Stimulated activated CD8-positive, alpha-beta memory T cell treated with anti-CD3 and anti-CD28 coated beads, Interleukin-7, amount 100 ng/mL, for 24 hours (primary cell): Measurements from ENCODE around the gene DLGAP1.

Experiments
- DNase-seq: peaks from one replicate; pipeline ENCODE4 v3.0.0-alpha.2; 2020; ENCODE audit warnings: low read depth

The DLGAP1 gene

DNA sequence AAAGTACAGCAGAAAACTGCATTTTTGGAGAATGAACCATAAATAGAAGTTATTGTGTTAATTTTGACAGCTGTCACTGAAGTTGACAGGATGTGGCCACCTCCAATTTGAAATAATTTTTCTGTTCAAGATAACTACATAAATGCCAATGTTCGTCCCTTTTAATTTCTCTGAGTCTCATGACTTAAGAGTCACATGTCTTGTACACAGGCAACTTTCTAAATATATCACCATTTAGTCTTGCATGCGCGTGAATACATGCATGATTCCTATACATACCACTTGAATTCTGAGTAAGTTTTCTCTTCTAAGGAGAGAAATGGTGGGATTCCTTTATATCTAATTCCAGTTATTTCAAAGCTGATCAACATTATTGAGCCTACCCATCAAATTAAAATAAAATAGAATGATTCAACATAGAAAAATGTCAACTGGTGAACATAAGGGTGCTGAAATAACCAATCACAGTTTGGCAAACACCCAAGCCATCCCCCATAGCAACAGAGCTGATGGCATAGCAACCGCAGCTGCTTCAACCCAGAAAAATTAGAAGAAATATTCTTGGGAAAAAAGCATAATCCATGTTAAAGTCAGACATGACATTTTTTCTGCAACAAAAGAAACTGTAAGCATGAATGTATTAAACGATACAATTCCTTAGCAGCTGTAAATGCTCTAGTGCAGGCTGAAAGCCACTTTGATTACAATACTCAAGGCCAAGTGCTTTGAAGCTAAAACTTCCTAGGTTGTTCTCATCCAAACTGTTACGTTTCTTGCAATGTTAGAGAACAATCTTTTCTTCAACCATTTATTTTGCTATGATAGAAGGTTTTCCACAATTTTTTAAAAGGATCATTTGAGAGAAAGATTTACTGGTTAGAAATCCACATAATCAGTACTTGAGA lies 282.7 kb downstream of the DLGAP1 start:
- no peak for DNase-seq

DNA sequence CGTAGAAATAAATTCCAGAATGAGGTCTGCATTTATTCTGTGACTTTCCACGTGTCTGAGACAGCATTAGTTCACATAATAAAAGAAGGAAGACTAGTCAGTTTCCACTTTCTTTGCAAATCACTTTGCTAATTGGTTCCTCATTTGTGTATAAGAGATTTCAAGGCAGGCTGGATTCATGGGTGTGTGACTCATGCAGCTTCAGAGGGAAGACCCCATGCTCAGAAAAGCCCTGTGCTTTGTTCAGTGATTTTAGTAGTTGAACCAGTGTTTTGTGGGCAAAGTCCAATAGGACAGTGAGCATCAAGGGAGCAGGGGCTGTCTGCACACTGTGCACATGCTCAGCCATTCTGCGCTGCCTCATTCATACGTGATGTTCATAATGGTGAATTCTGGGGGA lies 297.8 kb downstream of the DLGAP1 start:
- no peak for DNase-seq

DNA sequence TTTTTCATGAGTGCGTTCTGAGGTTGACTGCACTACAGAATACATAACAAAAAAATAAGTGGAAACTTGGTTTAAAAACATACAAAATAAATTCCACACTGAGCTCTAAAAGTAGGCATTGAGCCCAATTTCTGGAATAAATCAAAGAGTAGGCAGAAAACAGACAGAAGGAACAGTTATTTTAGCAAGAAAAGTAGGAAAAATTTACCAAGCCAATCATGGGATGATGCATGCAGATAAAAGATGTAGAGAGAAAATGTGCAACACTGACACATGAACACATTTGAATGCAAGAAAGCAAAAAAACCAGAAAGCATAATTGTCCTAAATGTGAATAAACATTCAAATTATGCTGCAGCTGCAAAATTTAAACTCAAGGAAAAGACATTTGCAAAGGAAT lies 308.3 kb downstream of the DLGAP1 start:
- no peak for DNase-seq

DNA sequence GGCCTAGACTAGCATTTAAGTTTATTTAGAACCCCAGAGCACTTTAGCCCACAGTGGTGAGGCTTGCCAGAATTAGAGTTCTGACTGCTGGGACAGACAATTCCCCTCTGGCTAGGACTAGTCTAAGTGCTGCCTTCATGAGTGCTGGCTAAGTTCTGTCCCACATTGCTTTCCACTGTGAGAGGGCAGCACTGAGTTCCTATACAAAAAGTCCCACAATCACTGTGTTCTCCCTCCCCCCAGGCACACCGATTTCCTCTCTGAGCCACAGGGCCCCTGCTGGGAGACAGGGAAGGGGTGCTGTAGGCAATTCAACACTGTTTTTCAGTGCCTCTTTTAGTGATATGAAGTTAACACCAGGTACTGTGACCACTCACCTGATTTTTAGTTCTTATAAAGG lies 310.9 kb downstream of the DLGAP1 start:
- DNase-seq = no peak

DNA sequence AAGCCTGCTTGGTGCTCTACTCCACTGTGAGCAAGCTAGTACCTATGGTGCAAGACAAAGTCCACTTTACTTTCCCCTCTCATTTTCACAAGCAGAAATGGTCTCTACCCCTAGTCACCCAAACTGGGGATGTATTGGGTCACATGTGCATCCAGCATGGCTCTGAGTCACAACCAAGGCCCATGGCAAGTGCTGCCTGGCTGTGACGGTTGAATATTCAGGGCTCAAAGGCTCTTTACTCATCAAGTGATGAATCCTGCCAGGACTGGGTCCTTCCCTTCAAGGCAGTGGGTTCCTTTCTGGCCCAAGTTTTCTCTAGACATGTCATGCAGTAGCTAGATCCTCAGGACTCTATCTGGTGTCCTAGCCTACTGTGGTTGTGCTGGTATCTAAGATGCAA lies 311.5 kb downstream of the DLGAP1 start:
- no peak for DNase-seq

DNA sequence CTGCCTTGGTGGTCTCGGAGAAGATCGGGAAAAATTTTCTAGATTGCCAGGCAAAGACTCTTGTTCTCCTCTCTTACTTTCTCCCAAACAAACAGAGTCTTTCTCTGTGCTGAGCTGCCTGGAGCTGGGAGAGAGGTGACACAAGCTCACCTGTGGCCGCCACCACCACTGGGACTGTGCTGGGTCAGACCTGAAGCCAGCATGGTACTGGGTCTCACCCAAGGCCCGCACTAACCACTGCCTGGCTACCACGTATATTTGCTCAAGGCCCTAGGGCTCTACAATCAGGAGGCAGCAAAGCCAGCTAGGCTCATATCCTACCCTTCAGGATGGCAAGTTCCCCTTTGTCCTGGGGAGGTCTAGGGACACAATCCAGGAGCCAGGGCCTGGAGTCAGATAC lies 312.2 kb downstream of the DLGAP1 start:
- DNase-seq = no peak

DNA sequence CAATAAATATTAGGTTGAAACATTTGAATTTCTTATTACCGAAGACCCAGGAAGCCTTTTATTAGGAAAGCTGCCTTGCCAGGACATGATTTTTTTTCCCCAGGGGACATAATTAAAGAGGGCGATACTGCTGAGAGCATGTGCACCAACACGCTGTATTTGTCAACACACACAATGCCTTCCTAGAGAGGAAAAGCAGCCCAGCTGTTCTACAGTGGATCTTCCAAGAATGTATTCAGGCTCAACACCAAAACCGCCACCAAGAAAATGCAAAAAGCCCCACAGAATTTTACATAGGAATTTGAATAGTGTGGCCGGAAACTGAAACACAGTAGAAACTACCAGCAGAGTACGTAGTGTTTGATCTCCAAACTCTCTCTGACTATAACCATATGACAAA lies 320.4 kb downstream of the DLGAP1 start:
- DNase-seq = no peak

DNA sequence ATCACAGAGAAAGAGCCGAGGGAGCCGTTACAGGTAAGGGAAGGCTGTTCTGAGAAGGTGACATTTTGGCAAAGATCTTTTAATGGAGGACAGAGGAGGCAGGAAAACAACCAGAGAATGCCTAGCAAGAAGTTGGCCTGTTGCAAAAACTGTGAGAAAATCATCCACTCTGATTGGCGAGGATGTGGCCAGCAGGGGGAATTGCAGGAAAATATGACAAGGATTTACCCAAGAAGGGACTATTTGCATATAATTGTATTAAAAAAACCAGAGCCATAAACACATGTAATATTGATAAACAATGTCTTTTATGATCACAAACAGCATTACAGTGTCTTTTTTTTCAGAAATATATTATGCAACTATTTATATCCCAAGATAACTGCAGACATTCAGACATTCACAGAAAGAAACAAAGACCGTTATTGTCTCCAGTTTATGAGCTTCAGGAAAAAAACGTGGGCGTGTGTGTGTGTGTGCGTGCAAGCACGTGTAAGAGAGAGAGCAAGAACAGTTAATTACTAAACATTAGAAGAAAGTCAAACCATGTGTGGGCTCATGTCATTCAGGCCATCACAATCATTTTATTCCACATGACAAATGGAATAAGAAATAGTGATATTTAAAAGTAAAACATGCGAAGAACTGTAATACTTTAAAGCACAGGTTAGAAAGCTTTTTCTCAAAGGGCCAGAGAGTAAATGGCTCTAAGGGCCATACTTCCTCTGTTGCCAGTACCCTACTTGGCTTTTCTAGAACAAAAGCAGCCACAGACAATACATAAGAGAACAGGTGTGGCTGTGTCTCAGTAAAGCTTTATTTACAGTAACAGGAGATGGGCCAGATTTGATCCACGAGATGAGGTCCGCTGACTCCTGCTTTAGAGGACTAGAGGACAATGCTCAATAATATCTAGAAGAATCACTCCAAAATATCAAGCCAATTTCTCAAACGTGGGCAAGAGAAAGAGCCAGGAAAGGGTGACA lies 324.1 kb downstream of the DLGAP1 start:
- DNase-seq = no peak

DNA sequence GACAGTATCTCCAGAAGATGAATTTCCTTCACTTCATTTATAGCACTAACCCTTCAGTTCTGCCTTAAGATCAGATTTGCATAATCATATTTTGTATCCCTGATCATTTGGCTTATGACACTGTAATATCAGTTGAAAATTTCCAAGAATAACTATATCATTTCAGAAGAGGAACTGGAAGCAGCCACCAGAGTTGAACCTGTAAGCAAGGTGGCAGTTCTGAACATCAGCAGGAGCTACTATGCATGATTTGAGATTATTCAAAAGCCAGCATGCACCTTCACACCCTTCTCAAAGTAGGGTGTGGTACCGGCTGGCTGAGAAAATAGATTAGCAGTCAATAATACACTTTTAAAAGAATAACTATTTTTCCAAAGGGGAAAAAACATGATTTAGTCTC lies 328.2 kb downstream of the DLGAP1 start:
- no peak for DNase-seq

DNA sequence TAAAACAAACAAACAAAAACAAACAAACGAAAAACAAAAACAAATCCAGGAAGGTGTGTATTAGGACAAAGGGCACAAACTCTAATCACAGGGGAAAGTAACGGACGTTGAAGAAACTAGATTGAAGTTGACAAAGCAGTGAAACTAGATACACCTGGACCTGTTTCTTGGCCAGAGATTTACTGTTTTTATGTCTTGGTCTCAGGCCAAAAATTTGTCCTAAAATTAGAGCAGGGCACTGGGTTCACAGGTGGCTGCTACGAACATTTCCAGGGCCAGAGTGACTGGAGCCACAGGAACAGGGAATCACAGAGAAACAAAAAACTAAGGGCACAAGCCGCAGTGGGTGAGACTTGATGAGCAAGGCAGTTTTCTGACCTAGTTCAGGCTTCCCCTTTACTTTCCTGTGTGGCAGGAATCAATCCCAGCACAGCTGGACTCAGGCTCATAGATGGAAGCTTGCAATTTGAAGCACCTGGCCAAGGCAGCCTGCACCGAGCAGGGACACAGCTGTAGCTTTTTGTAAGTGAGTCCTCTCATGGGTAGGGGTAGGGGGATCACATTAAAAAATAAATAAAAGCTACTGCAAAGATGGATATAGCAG lies 329.4 kb downstream of the DLGAP1 start:
- no peak for DNase-seq

DNA sequence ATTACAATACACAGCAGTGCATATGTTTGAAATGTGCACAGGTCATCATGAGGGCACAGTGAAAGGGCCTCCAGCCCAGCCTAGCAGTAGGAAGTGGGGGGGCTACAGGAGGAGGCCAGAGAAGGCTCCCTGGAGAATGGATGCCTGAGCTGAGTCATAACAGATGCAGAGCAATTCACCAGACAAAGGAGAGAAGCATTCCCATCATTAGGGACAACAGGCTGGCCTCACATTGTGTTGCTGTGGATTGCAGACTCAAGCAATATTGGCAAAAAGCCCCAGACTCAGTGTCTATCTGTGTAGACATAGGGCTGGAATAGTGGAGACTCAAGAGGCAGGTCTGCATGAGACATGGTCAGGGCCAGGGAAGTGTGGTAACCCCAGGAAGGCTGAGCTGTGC lies 329.9 kb downstream of the DLGAP1 start:
- DNase-seq = no peak

DNA sequence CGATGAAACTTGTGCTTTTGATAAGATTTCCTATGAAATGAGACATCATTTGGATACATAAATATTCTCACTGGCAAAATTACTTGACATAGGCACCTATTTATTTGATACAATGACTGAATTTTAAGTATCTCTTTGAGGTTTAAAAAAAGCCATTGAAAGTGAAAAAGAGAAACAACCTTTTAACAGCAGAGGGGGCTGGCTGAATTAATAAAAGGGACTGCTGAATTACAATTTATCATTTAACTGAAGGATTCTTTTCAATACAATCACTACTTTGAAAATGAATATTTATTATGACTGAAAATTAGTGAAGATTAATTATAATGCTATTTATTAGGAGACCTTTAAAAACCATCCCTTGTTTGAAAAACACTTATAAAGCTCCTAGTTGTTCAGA lies 335.3 kb downstream of the DLGAP1 start:
- DNase-seq = no peak

DNA sequence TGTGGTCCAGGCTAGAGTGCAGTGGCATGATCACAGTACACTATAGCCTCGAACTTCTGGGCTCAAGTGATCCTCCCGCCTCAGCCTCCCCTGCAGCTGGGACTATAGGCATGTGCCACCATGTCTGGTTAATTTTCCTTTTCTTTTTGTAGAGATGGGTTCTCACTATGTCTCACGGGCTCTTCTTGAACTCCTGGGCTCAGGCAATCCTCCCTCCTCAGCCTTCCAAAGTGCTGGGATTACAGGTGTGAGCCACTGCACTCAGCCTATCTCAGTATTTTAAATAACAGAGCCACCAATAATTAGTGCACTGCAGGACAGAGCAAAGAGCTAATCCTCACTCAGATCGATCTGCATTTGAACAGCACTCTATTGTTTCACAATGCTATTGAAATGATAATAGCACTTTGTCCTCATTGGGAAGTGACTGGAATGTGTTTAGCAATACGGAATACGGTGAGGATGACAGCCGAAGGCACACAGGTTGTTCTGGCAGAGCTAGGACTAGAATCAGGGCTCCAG lies 335.9 kb downstream of the DLGAP1 start:
- no peak for DNase-seq

DNA sequence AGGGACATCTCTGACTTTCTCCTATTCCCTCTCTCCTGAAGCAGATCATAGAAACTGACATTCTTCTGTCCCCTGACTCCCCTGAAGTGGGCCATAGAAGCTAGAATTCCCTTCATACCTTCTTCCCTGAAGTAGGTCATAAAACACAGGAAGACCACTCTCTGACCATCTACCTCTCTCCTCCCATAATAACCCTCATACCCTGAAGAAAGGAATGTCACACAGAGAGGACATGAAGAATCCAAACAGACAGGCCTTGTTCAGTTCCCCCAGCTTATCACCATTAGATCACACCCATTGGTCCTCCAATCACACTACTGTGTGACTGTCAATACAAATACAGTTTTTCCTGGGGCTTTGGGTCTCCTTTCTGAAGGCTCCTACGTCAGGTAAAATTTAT lies 347.1 kb downstream of the DLGAP1 start:
- DNase-seq = no peak

DNA sequence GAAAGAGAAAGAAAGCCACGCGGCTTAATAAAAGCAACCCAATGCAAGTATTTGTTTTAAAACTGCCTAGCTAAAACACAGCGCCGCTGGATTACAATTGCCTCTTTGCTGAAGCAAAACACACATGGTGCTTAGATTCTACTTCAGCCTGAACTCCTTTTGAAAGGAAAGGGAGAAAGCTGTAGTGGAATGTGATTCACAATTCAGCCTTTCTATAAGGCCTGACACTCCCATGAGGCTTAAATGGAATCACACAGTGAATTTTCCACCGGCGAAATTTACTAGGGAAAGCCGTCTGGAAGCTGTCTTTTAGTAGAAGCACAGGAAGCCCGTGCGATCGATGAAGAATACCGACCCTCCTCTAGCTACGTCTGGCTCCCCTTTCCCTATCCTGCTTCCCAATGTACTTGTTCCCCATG lies 348.0 kb downstream of the DLGAP1 start:
- DNase-seq = no peak

DNA sequence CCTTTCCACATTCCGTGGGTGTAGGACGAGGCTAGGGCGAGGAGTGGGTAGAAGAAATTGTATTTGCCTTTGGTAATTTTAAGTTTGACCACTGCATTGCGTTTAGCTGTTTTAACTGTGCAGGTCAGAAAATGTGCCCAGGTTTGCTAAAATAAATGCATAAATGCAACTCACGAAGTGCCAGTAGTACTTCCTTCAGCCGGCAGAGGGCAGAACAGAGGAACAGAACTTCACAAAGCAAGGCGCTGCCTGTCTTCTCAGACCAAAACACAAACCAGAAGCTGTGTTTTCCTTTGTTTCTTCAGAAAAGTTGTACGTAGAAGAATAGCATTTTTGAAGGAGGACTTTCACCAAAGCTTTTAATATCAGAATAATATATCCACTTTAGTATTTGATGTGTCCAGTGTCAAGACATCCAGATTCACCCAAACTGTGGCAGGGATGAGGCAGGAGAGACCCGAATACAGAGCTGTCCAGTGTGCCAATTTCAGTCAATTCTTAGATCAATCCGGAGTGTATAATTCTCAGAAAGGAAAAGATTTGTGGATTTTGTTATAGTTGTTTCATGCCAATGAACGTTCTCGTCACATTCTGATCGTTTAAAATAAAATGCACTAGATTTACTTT lies 348.6 kb downstream of the DLGAP1 start:
- DNase-seq = peak; percentile 53

DNA sequence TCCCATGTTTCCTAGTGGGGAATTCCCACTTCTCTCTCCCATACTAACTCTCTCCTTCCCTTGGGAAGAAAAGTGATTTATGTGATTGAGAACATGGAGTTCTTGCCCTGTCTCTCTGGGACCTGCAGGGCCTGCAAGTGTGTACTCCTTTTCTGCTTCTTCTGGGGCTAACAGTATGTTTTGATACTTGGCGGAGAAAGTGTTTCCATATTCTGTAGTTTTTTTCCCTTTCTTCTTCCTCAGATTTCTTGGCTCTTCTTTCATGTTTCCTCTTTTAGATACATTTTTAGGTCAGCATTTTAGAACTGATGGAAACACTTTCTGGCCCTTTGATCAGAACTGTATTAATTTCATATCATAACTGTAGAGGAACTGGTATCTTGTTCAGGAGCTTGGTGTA lies 352.2 kb downstream of the DLGAP1 start:
- no peak for DNase-seq

DNA sequence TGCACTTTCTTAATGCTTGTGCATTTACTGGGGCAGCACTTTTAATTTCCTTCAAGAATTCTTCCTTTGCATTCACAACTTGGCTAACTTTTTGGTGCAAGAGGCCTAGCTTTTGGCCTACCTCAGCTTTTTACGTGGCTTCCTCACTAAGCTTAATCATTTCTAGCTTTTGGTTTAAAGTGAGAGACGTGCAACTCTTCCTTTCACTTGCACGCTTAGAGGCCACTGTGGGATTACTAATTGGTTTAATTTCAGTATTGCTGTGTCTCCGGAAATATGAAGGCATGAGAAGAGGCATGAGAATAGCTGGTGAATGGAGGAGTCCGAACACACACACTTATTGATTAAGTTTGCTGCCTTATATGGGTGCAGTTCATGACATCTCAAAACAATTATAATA lies 354.1 kb downstream of the DLGAP1 start:
- DNase-seq = no peak

DNA sequence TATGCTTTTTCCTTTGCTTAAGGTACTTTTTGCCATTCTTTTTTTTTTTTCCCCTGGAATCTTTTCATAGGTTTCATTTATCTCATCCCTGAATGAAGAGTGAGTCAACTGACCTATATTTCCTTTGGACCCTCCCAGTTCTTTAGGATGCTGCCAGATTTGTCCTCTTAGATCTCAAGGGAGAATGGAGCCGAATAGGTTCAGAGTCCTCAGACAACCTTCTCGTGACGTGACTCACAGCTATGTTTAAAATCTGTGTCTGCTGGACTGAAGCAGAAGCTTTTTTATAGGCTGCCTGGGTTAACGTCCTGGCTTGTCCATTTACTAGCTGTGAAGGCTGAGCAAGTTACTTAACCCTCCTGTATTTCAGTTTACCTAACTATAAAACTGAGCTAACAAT lies 358.6 kb downstream of the DLGAP1 start:
- no peak for DNase-seq

DNA sequence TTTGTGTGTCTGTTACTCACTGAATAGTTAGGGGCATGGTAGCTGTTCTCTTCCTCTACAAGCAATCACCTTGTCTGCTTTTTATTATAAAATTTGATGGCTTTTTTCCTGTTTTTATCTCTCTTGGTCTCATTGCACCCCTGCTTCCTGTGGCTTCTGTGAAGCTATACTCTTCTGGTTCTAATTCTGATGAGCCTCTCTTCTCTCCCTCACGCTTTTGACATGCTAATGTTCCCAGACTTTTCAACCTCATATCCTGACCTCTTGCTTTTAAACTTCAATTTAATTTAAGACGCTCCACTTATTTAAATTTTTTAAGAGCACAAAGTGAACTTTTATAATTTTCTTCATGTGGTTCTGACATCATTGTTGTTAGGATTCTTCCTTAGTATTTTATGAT lies 361.4 kb downstream of the DLGAP1 start:
- DNase-seq = no peak

DNA sequence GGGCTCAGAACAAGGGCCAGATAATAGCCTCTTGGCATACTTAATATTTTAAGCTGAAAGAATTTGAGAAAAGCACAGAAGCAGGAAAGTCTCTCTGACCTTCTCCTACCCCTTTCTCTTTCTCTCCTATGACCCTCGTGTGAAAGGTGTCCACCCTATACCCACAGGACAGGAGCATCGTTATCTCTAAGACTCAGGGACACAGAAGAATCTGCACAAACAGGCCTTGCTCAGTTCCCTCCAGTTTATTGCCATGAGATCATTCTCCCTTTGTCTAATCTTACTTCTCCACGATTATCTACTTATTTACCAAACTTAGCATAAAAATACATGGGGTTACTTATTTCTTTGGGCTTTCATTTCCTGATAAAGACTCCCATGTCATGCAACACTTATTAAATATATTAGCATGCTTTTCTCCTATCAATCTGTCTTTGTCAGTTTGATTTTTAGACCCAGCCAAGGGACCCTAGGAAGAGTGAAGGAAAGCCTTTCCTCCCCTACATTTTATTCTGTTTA lies 370.7 kb downstream of the DLGAP1 start:
- no peak for DNase-seq

DNA sequence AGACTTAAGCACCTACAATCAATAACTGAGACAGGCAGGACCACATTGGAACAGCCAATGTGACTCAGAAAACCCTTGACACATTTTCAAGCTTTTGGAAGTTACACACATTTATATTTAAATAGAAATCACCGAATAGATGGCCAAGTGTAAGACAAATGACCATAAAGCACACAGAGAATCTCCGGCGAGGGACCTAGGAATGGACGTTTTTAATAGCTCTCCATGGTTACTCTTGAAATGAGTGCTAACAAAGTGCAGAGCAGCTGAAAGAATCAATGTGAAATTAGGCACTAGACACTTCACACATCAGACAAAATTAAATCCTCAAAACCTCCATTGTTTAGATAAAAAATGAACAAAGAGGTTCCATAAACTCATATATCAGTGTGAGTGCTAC lies 376.9 kb downstream of the DLGAP1 start:
- no peak for DNase-seq
